ENCODE measurements around the gene PSMG3. TPM values are rescaled to one million over a fixed set of nuclear protein-coding genes. Genes with fewer than 3 reads are reported as not detected.
A peak's percentile ranks its signal among the peaks of the same experiment; 100 is the strongest.

PSMG3 gene
- total RNA-seq, 1 donor from 2014 or later = 79.8 TPM

DNA sequence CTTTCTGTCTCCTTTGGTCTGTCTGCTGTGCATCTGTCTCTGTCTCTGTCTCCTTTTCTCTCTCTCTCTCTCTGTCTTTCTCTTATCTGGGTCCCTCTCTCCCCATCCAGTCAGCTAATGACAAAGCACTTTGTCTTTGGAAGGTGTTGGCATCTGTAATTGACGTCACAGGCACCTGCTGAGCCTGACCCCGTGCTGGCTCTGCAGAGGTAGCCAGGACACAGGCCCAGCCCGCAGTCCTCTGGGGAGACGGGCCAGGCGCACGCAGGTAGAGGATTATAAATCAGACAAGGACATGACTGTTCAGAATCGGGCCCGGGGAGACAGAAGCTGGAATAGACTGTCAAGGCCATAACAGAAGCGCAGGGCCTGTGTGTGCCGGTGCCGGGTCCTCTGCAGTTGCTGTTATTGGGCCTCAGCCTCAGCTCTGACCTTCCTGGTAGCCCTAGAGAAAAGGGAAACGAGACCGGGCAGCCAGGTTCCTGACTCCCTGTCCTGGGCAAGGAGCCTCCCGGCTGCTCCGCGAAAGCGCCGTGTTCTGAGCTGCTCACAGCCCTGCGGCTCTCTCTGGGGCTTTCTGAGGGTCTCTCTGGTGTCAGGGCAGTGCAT, 10.7 kb upstream of the PSMG3 start:
- no peaks in the 10 kb centered on the region for H3K36me3 ChIP-seq (ENCODE audit: control insufficient read depth, insufficient read depth, low read length)
- no peak for DNase-seq (ENCODE audit: low read depth)
- H3K27me3 ChIP-seq (ENCODE audit: control insufficient read depth, insufficient read depth, low read length) = peaks cover 11% of the 10 kb centered on the region
- TF ChIP-seq CTCF (IDR thresholded peaks at IDR 0.05; ENCODE audit: insufficient read depth, low read length, poor library complexity, severe bottlenecking) = no peak
- no peak overlapping the region for H3K4me3 ChIP-seq (ENCODE audit: low read depth, low read length)

DNA sequence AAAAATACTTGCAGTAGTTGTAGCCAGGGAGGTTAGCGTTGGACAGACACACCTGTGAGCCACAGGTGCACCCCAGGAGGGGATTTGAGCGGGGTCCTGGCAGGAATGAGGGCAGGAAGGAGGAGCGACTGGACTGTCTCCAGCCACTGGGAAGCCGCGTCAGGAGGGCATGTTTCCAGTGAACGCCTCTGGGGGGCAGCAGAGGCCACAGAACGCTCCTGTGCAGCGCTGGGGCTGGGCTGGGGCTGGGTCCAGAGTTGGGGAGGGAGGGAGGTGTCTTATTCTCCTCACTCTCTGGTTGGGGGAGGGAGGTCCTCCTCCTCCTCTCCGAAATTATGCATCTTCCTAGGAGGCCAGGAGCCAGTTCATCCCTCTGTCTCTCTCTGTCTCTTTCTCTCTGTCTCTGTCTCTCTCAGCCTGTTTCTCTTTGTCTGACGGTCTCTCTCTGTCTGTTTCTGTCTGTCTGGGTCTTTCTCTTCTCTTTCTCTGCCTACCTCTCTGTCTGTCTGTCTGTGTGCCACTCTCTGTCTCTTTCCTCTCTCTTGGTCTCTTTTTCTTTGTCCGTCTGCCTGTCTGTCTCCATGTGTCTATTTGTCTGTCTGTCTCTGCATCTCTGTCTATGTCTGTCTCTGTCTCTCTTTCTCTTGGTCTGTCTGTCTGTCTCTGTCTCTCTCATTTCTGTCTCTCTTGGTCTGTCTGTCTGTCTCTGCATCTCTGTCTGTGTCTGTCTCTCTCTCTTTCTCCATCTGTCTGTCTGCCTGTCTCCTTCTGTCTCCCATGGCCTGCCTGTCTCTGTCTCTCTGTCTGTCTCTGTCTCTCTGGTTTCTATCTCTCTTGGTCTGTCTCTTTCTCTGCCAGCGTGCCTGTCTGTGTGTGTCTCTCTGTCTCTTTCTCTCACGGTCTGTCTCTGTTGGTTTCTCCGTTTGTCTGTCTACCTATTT, 9.9 kb upstream of the PSMG3 start:
- Histone ChIP-seq H3K36me3 (ENCODE audit: control insufficient read depth, insufficient read depth, low read length) (no peaks in the 10 kb centered on the region), H3K4me3 (ENCODE audit: low read depth, low read length) (no peak overlapping the region), H3K27me3 (ENCODE audit: control insufficient read depth, insufficient read depth, low read length) (peaks cover 6% of the 10 kb centered on the region)
- no peak for DNase-seq (ENCODE audit: low read depth)
- peak; percentile 93 for TF ChIP-seq CTCF (IDR thresholded peaks at IDR 0.05; ENCODE audit: insufficient read depth, low read length, poor library complexity, severe bottlenecking)

DNA sequence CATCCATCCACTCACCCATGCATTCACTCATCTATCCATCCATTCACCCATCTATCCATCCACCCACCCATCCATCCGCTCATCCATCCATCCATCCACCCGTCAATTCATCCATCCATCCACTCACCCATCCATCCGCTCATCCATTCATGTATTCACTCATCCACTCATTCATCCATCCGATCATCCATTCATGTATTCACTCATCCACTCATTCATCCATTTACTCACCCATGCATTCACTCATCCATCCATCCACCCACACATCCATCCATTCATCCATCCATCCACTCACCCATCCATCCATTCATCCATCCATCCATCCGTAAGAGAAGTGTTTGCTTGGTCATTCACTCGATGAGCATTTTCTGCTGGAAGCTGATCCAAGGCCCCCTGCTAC, 8.7 kb upstream of the PSMG3 start:
- Histone ChIP-seq H3K36me3 (ENCODE audit: control insufficient read depth, insufficient read depth, low read length) (no peaks in the 10 kb centered on the region), H3K27me3 (ENCODE audit: control insufficient read depth, insufficient read depth, low read length) (peaks cover 6% of the 10 kb centered on the region), H3K4me3 (ENCODE audit: low read depth, low read length) (no peak overlapping the region)
- TF ChIP-seq CTCF (IDR thresholded peaks at IDR 0.05; ENCODE audit: insufficient read depth, low read length, poor library complexity, severe bottlenecking) = no peak
- DNase-seq (ENCODE audit: low read depth) = no peak

- H3K36me3 ChIP-seq (ENCODE audit: control insufficient read depth, insufficient read depth, low read length) = no peaks in the 10 kb centered on the region
- H3K27me3 ChIP-seq (ENCODE audit: control insufficient read depth, insufficient read depth, low read length) = peaks cover 6% of the 10 kb centered on the region
- DNase-seq (ENCODE audit: low read depth) = no peak
- H3K4me3 ChIP-seq (ENCODE audit: low read depth, low read length) = no peak overlapping the region
- TF ChIP-seq CTCF (IDR thresholded peaks at IDR 0.05; ENCODE audit: insufficient read depth, low read length, poor library complexity, severe bottlenecking) = no peak
Observed at GRCh38 chr7:1576521-1577253, 6.9 kb upstream of the PSMG3 start.

DNA sequence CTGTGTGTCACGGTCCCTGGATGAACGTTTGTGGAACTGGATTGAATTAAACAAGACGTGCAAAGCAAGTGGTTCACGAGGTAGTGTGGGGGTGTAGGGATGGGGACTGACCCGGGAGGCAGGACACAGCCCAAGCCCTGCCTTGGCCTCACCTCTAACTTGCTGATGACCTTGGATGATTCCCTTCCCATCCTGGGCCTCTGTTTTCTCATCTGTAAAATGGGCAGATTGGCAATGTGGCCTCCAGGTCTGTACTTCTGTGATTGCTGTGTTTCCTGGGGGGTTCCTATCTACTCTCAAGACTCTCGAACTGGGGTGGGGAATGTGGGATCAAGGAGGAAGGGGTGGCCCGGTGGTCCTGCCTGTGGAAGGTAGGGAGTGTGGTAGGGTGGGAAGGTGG, 6.0 kb upstream of the PSMG3 start:
- no peaks in the 10 kb centered on the region for H3K36me3 ChIP-seq (ENCODE audit: control insufficient read depth, insufficient read depth, low read length)
- DNase-seq (ENCODE audit: low read depth) = no peak
- no peak for TF ChIP-seq CTCF (IDR thresholded peaks at IDR 0.05; ENCODE audit: insufficient read depth, low read length, poor library complexity, severe bottlenecking)
- H3K27me3 ChIP-seq (ENCODE audit: control insufficient read depth, insufficient read depth, low read length) = peaks cover 6% of the 10 kb centered on the region
- no peak overlapping the region for H3K4me3 ChIP-seq (ENCODE audit: low read depth, low read length)

Measured in kidney epithelial cell (primary cell).